ENCODE results near the gene FAM180B. TPM values are rescaled to one million over a fixed set of nuclear protein-coding genes. Genes with fewer than 3 reads are reported as not detected.
A peak's percentile ranks its signal among the peaks of the same experiment; 100 is the strongest.
"Not testable (repeated sequence)": the region's sequence is repeated elsewhere in the genome, so short reads cannot be mapped to it uniquely, and the experiment has no call there.

The FAM180B gene
- total RNA-seq, 1 donor from 2014 or later: not detected

GRCh38 chr11:47545298-47545697 is 41.2 kb upstream of the FAM180B start:
- Histone ChIP-seq H3K27me3 (ENCODE audit: control insufficient read depth, insufficient read depth, low read length) (no peaks in the 10 kb centered on the region), H3K36me3 (ENCODE audit: control insufficient read depth, insufficient read depth, low read length) (no peaks in the 10 kb centered on the region), H3K4me3 (ENCODE audit: low read depth, low read length) (no peak overlapping the region)
- TF ChIP-seq, protein P1, sequence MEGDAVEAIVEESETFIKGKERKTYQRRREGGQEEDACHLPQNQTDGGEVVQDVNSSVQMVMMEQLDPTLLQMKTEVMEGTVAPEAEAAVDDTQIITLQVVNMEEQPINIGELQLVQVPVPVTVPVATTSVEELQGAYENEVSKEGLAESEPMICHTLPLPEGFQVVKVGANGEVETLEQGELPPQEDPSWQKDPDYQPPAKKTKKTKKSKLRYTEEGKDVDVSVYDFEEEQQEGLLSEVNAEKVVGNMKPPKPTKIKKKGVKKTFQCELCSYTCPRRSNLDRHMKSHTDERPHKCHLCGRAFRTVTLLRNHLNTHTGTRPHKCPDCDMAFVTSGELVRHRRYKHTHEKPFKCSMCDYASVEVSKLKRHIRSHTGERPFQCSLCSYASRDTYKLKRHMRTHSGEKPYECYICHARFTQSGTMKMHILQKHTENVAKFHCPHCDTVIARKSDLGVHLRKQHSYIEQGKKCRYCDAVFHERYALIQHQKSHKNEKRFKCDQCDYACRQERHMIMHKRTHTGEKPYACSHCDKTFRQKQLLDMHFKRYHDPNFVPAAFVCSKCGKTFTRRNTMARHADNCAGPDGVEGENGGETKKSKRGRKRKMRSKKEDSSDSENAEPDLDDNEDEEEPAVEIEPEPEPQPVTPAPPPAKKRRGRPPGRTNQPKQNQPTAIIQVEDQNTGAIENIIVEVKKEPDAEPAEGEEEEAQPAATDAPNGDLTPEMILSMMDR (IDR thresholded peaks at IDR 0.05; ENCODE audit: insufficient read depth, low read length, poor library complexity, severe bottlenecking): no peak
- no peak for DNase-seq (ENCODE audit: low read depth)

- H3K27me3 ChIP-seq (ENCODE audit: control insufficient read depth, insufficient read depth, low read length): not testable (repeated sequence)
These were observed 40.2 kb upstream of the FAM180B start for GRCh38 chr11:47546274-47546673.

GRCh38 chr11:47550288-47551047 is 36.0 kb upstream of the FAM180B start:
- DNase-seq (ENCODE audit: low read depth): no peak
- Histone ChIP-seq H3K27me3 (ENCODE audit: control insufficient read depth, insufficient read depth, low read length) (no peaks in the 10 kb centered on the region), H3K36me3 (ENCODE audit: control insufficient read depth, insufficient read depth, low read length) (no peaks in the 10 kb centered on the region), H3K4me3 (ENCODE audit: low read depth, low read length) (no peak overlapping the region)
- TF ChIP-seq, protein P1 (IDR thresholded peaks at IDR 0.05; ENCODE audit: insufficient read depth, low read length, poor library complexity, severe bottlenecking): no peak

More at GRCh38 chr11:47546274-47546673, 40.2 kb upstream of the FAM180B start:
- not testable (repeated sequence) for H3K4me3 ChIP-seq (ENCODE audit: low read depth, low read length); DNase-seq (ENCODE audit: low read depth); H3K36me3 ChIP-seq (ENCODE audit: control insufficient read depth, insufficient read depth, low read length)

- no peak overlapping the region for H3K4me3 ChIP-seq (ENCODE audit: low read depth, low read length)
- TF ChIP-seq, protein P1 (IDR thresholded peaks at IDR 0.05; ENCODE audit: insufficient read depth, low read length, poor library complexity, severe bottlenecking): peak; percentile 41
- no peaks in the 10 kb centered on the region for H3K27me3 ChIP-seq (ENCODE audit: control insufficient read depth, insufficient read depth, low read length)
- DNase-seq (ENCODE audit: low read depth): no peak
- H3K36me3 ChIP-seq (ENCODE audit: control insufficient read depth, insufficient read depth, low read length): no peaks in the 10 kb centered on the region
These were observed 35.4 kb upstream of the FAM180B start for GRCh38 chr11:47551086-47551485.

GRCh38 chr11:47552056-47552565 is 34.4 kb upstream of the FAM180B start:
- no peak for DNase-seq (ENCODE audit: low read depth)
- no peaks in the 10 kb centered on the region for H3K27me3 ChIP-seq (ENCODE audit: control insufficient read depth, insufficient read depth, low read length)
- peak overlapping the region; percentile 66 for H3K4me3 ChIP-seq (ENCODE audit: low read depth, low read length)
- TF ChIP-seq, protein P1 (IDR thresholded peaks at IDR 0.05; ENCODE audit: insufficient read depth, low read length, poor library complexity, severe bottlenecking): no peak
- H3K36me3 ChIP-seq (ENCODE audit: control insufficient read depth, insufficient read depth, low read length): no peaks in the 10 kb centered on the region

- no peaks in the 10 kb centered on the region for H3K36me3 ChIP-seq (ENCODE audit: control insufficient read depth, insufficient read depth, low read length)
- TF ChIP-seq, protein P1 (IDR thresholded peaks at IDR 0.05; ENCODE audit: insufficient read depth, low read length, poor library complexity, severe bottlenecking): peak; percentile 51
- H3K27me3 ChIP-seq (ENCODE audit: control insufficient read depth, insufficient read depth, low read length): no peaks in the 10 kb centered on the region
- peak within 1 kb of the TSS; percentile 66 for H3K4me3 ChIP-seq (ENCODE audit: low read depth, low read length)
- DNase-seq (ENCODE audit: low read depth): peak; percentile 39
These were observed 33.7 kb upstream of the FAM180B start, which contains the start of gene CELF1 for GRCh38 chr11:47552566-47553405. Gene CELF1 (minus strand): TSS chr11:47553132. CDS start chr11:47499523, 53,609 bp downstream.

All from kidney epithelial cell (primary cell).